GM23248 (cell line): ENCODE data around the gene ADCY2. TPM values are rescaled to one million over a fixed set of nuclear protein-coding genes. Genes with fewer than 3 reads are reported as not detected.

Experiments
- DNase-seq: peaks from one replicate; pipeline ENCODE4 v3.0.0-alpha.2; 2015
- H2AFZ ChIP-seq: fragments of 200-600 bp; sonication (generic); 2 replicates; pipeline ENCODE4 v1.6.1; 2016; ENCODE audit warnings: antibody characterized with exemption
- H3F3A ChIP-seq: fragments of 200-600 bp; sonication (generic); 2 replicates; pipeline ENCODE4 v1.6.1; 2016; ENCODE audit warnings: mild to moderate bottlenecking, antibody characterized with exemption, mixed run types; ENCODE audit not compliant: insufficient read depth
- H3K27ac ChIP-seq: fragments of 200-600 bp; sonication (generic); 2 replicates; pipeline ENCODE4 v1.5.1; 2016; ENCODE audit warnings: mild to moderate bottlenecking
- H3K27me3 ChIP-seq: fragments of 200-600 bp; sonication (generic); replicated peaks from 2 replicates; pipeline ENCODE4 v1.6.1; 2016; ENCODE audit warnings: mild to moderate bottlenecking; ENCODE audit not compliant: insufficient read depth
- H3K36me3 ChIP-seq: fragments of 200-600 bp; sonication (generic); 2 replicates; pipeline ENCODE4 v1.6.1; 2016; ENCODE audit warnings: low read depth, mild to moderate bottlenecking
- H3K4me1 ChIP-seq: fragments of 200-600 bp; sonication (generic); 2 replicates; pipeline ENCODE4 v1.6.1; 2016; ENCODE audit warnings: mild to moderate bottlenecking; ENCODE audit not compliant: insufficient read depth
- H3K4me2 ChIP-seq: fragments of 200-600 bp; sonication (generic); one replicate; pipeline ENCODE4 v1.6.1; 2016; ENCODE audit warnings: mild to moderate bottlenecking; ENCODE audit not compliant: unreplicated experiment
- H3K4me3 ChIP-seq: fragments of 200-600 bp; sonication (generic); 2 replicates; pipeline ENCODE4 v1.5.1; 2016; ENCODE audit warnings: mild to moderate bottlenecking
- H3K79me2 ChIP-seq: fragments of 200-600 bp; sonication (generic); 2 replicates; pipeline ENCODE4 v1.6.1; 2016; ENCODE audit warnings: mild to moderate bottlenecking; ENCODE audit not compliant: insufficient read depth
- H3K9ac ChIP-seq: fragments of 200-600 bp; sonication (generic); 2 replicates; pipeline ENCODE4 v1.6.1; 2016; ENCODE audit warnings: mild to moderate bottlenecking
- H3K9me2 ChIP-seq: fragments of 200-600 bp; sonication (generic); 2 replicates; pipeline ENCODE4 v1.6.1; 2016; ENCODE audit warnings: mixed run types, mild to moderate bottlenecking, moderate library complexity; ENCODE audit not compliant: insufficient read depth
- H3K9me3 ChIP-seq: fragments of 200-600 bp; sonication (generic); one replicate; pipeline ENCODE4 v1.6.1; 2017; ENCODE audit warnings: low read depth
- H4K20me1 ChIP-seq: fragments of 200-600 bp; sonication (generic); 2 replicates; pipeline ENCODE4 v1.6.0; 2016; ENCODE audit not compliant: insufficient read depth
- EZH2 ChIP-seq: fragments of 200-600 bp; sonication (generic); IDR thresholded peaks from 2 replicates; pipeline ENCODE4 v1.6.1; 2018; ENCODE audit warnings: antibody characterized with exemption, mild to moderate bottlenecking; ENCODE audit not compliant: insufficient read depth, poor library complexity, severe bottlenecking
- EZH2phosphoT487 ChIP-seq: fragments of 200-600 bp; sonication (generic); IDR thresholded peaks from 2 replicates; pipeline ENCODE4 v1.6.1; 2018; ENCODE audit warnings: antibody characterized with exemption, moderate library complexity, mild to moderate bottlenecking, low read depth; ENCODE audit not compliant: insufficient read depth
- whole genome bisulfite sequencing, 2 experiments: methylation state at CpG; one replicate each; pipeline ENCODE4 v1.1.6; 2015 to 2017; ENCODE audit warnings: low lambda C conversion rate in 2 of 2, low coverage in 1 of 2; ENCODE audit errors: missing lambda C conversion rate in 2 of 2; 5-methylcytosine and 5-hydroxymethylcytosine counted together
- in situ Hi-C: fragments of 300-500 bp; cut with MboI; formaldehyde crosslinking; loops from 2 replicates; pipeline ENCODE4 v1.15.0; 2020
- polyA plus RNA-seq: library from polyadenylated mRNA; unstranded; fragments of >200 nt; fragmentation: Nextera tagmentation; extraction: Ambion mirVana; gene quantifications from 2 replicates; pipeline ENCODE4 v1.2.1, GENCODE V29; 2016
- total RNA-seq: library from RNA; depleted of rRNA; stranded (reverse); fragments of >200 nt; shearing (Covaris generic); gene quantifications from 2 replicates; pipeline ENCODE4 v1.2.3, GENCODE V29; 2014

ADCY2 gene
- total and polyA plus RNA-seq, 2 experiments from 2014 or later = 0.11 TPM; not detected in 1

- H3K9me3 ChIP-seq = no peaks in the 10 kb centered on the region
- no peaks in the 10 kb centered on the region for H3K27me3 ChIP-seq
- H3K79me2 ChIP-seq = no peaks in the 10 kb centered on the region
- in situ Hi-C loops = no loop called here
- H2AFZ ChIP-seq = no peak overlapping the region
- DNase-seq = no peak
- no peaks in the 10 kb centered on the region for H3K9me2 ChIP-seq
- H3K27ac ChIP-seq = no peak overlapping the region
- TF ChIP-seq EZH2phosphoT487 (no peak), EZH2 (no peak)
- no peak overlapping the region for H3K4me2 ChIP-seq
- H3K9ac ChIP-seq = no peak overlapping the region
- H3F3A ChIP-seq = no peaks in the 10 kb centered on the region
- WGBS, 2 experiments = 77 to 85% methylated on average over 2 of the region's 2 CpGs
- no peaks in the 10 kb centered on the region for H4K20me1 ChIP-seq
- no peaks in the 10 kb centered on the region for H3K36me3 ChIP-seq
- H3K4me3 ChIP-seq = no peak overlapping the region
- no peaks in the 10 kb centered on the region for H3K4me1 ChIP-seq
These were observed 188.8 kb downstream of the ADCY2 start for GRCh38 chr5:7584749-7585148.

- no peak overlapping the region for H3K9ac ChIP-seq
- TF ChIP-seq EZH2 (no peak), EZH2phosphoT487 (no peak)
- no peak overlapping the region for H2AFZ ChIP-seq
- DNase-seq = no peak
- in situ Hi-C loops = no loop called here
- H3K36me3 ChIP-seq = no peaks in the 10 kb centered on the region
- H3K9me2 ChIP-seq = no peaks in the 10 kb centered on the region
- no peaks in the 10 kb centered on the region for H3F3A ChIP-seq
- WGBS, 2 experiments = 85 to 94% methylated on average over 3 of the region's 3 CpGs
- H3K9me3 ChIP-seq = no peaks in the 10 kb centered on the region
- no peaks in the 10 kb centered on the region for H3K4me1 ChIP-seq
- no peak overlapping the region for H3K4me3 ChIP-seq
- no peak overlapping the region for H3K27ac ChIP-seq
- H3K4me2 ChIP-seq = no peak overlapping the region
- no peaks in the 10 kb centered on the region for H3K27me3 ChIP-seq
- H4K20me1 ChIP-seq = no peaks in the 10 kb centered on the region
- H3K79me2 ChIP-seq = no peaks in the 10 kb centered on the region
These were observed 189.9 kb downstream of the ADCY2 start for GRCh38 chr5:7585807-7586206.

- Histone ChIP-seq H3K9ac (no peak overlapping the region), H3K4me2 (no peak overlapping the region), H3K27me3 (no peaks in the 10 kb centered on the region), H3K36me3 (no peaks in the 10 kb centered on the region), H2AFZ (no peak overlapping the region), H4K20me1 (no peaks in the 10 kb centered on the region), H3K27ac (no peak overlapping the region), H3K9me3 (no peaks in the 10 kb centered on the region), H3K9me2 (no peaks in the 10 kb centered on the region), H3K4me1 (no peaks in the 10 kb centered on the region), H3K4me3 (no peak overlapping the region), H3F3A (no peaks in the 10 kb centered on the region), H3K79me2 (no peaks in the 10 kb centered on the region)
- TF ChIP-seq EZH2phosphoT487 (no peak), EZH2 (no peak)
- DNase-seq = no peak
- in situ Hi-C loops = no loop called here
- WGBS, 2 experiments = 75 to 80% methylated on average over 12 of the region's 12 CpGs
These were observed 190.5 kb downstream of the ADCY2 start for GRCh38 chr5:7586480-7586879.

GRCh38 chr5:7589800-7590199 lies 193.9 kb downstream of the ADCY2 start:
- in situ Hi-C loops = no loop called here

GRCh38 chr5:7592910-7593309 lies 197.0 kb downstream of the ADCY2 start:
- H3F3A ChIP-seq = no peaks in the 10 kb centered on the region

More at GRCh38 chr5:7589800-7590199, 193.9 kb downstream of the ADCY2 start:
- no peaks in the 10 kb centered on the region for H3K79me2 ChIP-seq
- H3K9ac ChIP-seq = no peak overlapping the region
- WGBS, 2 experiments = 69 to 73% methylated on average over 5 of the region's 5 CpGs
- H3K9me2 ChIP-seq = no peaks in the 10 kb centered on the region
- no peak for DNase-seq
- H3K27ac ChIP-seq = no peak overlapping the region
- no peak overlapping the region for H3K4me2 ChIP-seq
- H2AFZ ChIP-seq = no peak overlapping the region
- H3K36me3 ChIP-seq = no peaks in the 10 kb centered on the region
- no peaks in the 10 kb centered on the region for H3K27me3 ChIP-seq
- H3K4me1 ChIP-seq = no peaks in the 10 kb centered on the region
- H3K9me3 ChIP-seq = no peaks in the 10 kb centered on the region
- H3F3A ChIP-seq = no peaks in the 10 kb centered on the region
- no peaks in the 10 kb centered on the region for H4K20me1 ChIP-seq
- H3K4me3 ChIP-seq = no peak overlapping the region
- no peak for TF ChIP-seq EZH2phosphoT487
- TF ChIP-seq EZH2 = no peak

More at GRCh38 chr5:7592910-7593309, 197.0 kb downstream of the ADCY2 start:
- H3K36me3 ChIP-seq = no peaks in the 10 kb centered on the region
- in situ Hi-C loops = no loop called here
- no peak overlapping the region for H3K9ac ChIP-seq
- no peak overlapping the region for H3K27ac ChIP-seq
- no peak for TF ChIP-seq EZH2
- TF ChIP-seq EZH2phosphoT487 = no peak
- H3K9me3 ChIP-seq = no peaks in the 10 kb centered on the region
- no peak overlapping the region for H3K4me2 ChIP-seq
- no peaks in the 10 kb centered on the region for H3K27me3 ChIP-seq
- no peaks in the 10 kb centered on the region for H3K4me1 ChIP-seq
- DNase-seq = peak; percentile 22
- no peaks in the 10 kb centered on the region for H4K20me1 ChIP-seq
- no peak overlapping the region for H3K4me3 ChIP-seq
- H2AFZ ChIP-seq = no peak overlapping the region
- 51 to 63% methylated on average over 6 of the region's 6 CpGs for WGBS, 2 experiments
- no peaks in the 10 kb centered on the region for H3K9me2 ChIP-seq
- H3K79me2 ChIP-seq = no peaks in the 10 kb centered on the region
